Measurements from ENCODE around the gene SYNGR1. TPM values are rescaled to one million over a fixed set of nuclear protein-coding genes. Genes with fewer than 3 reads are reported as not detected.

SYNGR1 gene
- total RNA-seq, 1 experiment from 2014 or later = 9.0 TPM

DNA sequence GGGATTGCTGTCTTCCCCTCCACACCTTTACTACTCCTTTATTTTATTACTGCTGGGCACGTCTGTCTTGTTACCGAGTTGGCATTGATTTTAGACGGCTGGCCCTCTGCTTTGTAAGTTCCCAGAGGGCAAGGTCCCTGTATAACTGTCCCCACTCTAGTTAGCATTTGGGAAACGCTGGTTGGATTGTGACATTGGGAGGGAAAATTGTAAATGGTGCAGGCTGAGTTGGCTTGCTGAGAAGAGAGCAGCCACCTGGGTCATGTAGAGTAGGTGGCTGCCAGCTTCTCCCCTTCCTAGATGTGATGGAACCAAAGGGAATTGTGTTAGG is 51.5 kb downstream of the SYNGR1 start:
- H3K9me2 ChIP-seq (replicated peaks; ENCODE audit: low read length) = no peaks in the 10 kb centered on the region
- H3K27me3 ChIP-seq (ENCODE audit: low read length) = no peaks in the 10 kb centered on the region
- no peak for DNase-seq
- TF ChIP-seq, protein P1, sequence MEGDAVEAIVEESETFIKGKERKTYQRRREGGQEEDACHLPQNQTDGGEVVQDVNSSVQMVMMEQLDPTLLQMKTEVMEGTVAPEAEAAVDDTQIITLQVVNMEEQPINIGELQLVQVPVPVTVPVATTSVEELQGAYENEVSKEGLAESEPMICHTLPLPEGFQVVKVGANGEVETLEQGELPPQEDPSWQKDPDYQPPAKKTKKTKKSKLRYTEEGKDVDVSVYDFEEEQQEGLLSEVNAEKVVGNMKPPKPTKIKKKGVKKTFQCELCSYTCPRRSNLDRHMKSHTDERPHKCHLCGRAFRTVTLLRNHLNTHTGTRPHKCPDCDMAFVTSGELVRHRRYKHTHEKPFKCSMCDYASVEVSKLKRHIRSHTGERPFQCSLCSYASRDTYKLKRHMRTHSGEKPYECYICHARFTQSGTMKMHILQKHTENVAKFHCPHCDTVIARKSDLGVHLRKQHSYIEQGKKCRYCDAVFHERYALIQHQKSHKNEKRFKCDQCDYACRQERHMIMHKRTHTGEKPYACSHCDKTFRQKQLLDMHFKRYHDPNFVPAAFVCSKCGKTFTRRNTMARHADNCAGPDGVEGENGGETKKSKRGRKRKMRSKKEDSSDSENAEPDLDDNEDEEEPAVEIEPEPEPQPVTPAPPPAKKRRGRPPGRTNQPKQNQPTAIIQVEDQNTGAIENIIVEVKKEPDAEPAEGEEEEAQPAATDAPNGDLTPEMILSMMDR (conservative IDR thresholded peaks at IDR 0.05; ENCODE audit: low read depth, low read length) = no peak
- TF ChIP-seq EZH2phosphoT487 (IDR thresholded peaks at IDR 0.05; ENCODE audit: borderline replicate concordance, low read length) (no peak), EZH2 (IDR thresholded peaks at IDR 0.05; ENCODE audit: low read length, unreplicated experiment) (no peak)
- peaks cover 4% of the 10 kb centered on the region; the same call in 1 of the 2 replicates for H3K4me1 ChIP-seq (ENCODE audit: insufficient read depth, low read length)
- ChIA-PET CTCF (no interaction called here), POLR2A (ENCODE audit: unreplicated experiment) (no interaction called here)
- H3K4me3 ChIP-seq (ENCODE audit: low read length) = no peak overlapping the region
- BruUV-seq (replicated peaks) = no TSS peak
- no peak overlapping the region for H3K9ac ChIP-seq (ENCODE audit: low read length)
- no peaks in the 10 kb centered on the region for H3F3A ChIP-seq (ENCODE audit: low read length, unreplicated experiment)
- H2AFZ ChIP-seq (ENCODE audit: low read length) = no peak overlapping the region
- H3K4me2 ChIP-seq (ENCODE audit: low read length) = no peak overlapping the region
- no peaks in the 10 kb centered on the region for H4K20me1 ChIP-seq (ENCODE audit: low read length)
- no peak for ATAC-seq
- intact Hi-C loops (cut with micrococcal nuclease) = no loop called here
- no peaks in the 10 kb centered on the region for H3K9me3 ChIP-seq (ENCODE audit: low read length)
- H3K36me3 ChIP-seq (ENCODE audit: low read depth, low read length) = no peaks in the 10 kb centered on the region
- no peak overlapping the region for H3K27ac ChIP-seq (ENCODE audit: low read length)
- H3K79me2 ChIP-seq (ENCODE audit: low read length) = peaks cover 18% of the 10 kb centered on the region

DNA sequence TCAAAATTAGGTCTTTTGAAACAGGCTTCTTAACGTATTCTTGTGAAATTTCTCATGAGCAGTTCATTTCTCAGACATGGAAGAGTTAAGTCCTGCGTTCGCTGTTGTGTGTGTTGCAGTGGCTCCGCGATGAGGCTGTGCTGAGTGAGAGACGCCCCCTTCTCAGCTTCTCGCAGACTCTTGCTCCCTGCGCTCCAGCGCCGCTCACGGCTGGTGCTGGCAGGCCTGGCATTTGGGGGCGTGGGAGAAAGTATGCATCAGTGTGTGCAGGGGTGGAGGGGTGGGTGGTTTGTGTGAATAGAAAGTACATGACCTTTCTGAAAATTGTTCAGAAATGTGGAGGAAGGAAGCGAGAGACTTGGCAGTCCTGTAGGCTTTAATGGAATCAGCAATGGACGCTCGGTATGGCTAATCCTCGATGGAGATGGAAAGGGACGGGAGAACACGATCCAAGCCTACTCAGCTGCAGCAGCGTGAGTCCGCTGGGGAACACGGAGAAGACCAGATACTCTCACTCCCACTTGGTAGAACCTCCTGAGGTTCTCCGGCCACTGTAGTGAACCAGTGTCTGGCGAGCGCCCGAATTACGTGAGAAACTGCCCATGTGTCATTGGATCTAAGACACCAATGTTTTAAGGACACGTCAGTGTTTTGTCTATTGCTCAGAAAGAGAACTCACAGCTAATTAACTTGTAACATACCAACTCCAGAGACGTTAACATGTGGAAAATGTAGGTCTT is 55.7 kb downstream of the SYNGR1 start:
- no peak overlapping the region for H2AFZ ChIP-seq (ENCODE audit: low read length)
- no TSS peak for BruUV-seq (replicated peaks)
- H4K20me1 ChIP-seq (ENCODE audit: low read length) = no peaks in the 10 kb centered on the region
- H3K79me2 ChIP-seq (ENCODE audit: low read length) = peaks cover 14% of the 10 kb centered on the region
- ChIA-PET POLR2A (ENCODE audit: unreplicated experiment) (interaction anchor here (0.6 kb wide), 1 partner anchor 17 kb away, joined by 5 read pairs; no protein-coding TSS in a partner anchor), CTCF (no interaction called here)
- no peaks in the 10 kb centered on the region for H3K9me3 ChIP-seq (ENCODE audit: low read length)
- DNase-seq (no peak), ATAC-seq (no peak)
- no peaks in the 10 kb centered on the region for H3K27me3 ChIP-seq (ENCODE audit: low read length)
- H3F3A ChIP-seq (ENCODE audit: low read length, unreplicated experiment) = no peaks in the 10 kb centered on the region
- intact Hi-C loops (cut with micrococcal nuclease) = no loop called here
- H3K9me2 ChIP-seq (replicated peaks; ENCODE audit: low read length) = no peaks in the 10 kb centered on the region
- peaks cover 1% of the 10 kb centered on the region; the same call in 1 of the 2 replicates for H3K4me1 ChIP-seq (ENCODE audit: insufficient read depth, low read length)
- no peak overlapping the region for H3K9ac ChIP-seq (ENCODE audit: low read length)
- no peaks in the 10 kb centered on the region for H3K36me3 ChIP-seq (ENCODE audit: low read depth, low read length)
- H3K4me2 ChIP-seq (ENCODE audit: low read length) = no peak overlapping the region
- no peak for TF ChIP-seq EZH2phosphoT487 (IDR thresholded peaks at IDR 0.05; ENCODE audit: borderline replicate concordance, low read length)
- no peak for TF ChIP-seq EZH2 (IDR thresholded peaks at IDR 0.05; ENCODE audit: low read length, unreplicated experiment)
- TF ChIP-seq, protein P1 (conservative IDR thresholded peaks at IDR 0.05; ENCODE audit: low read depth, low read length) = no peak
- H3K27ac ChIP-seq (ENCODE audit: low read length) = no peak overlapping the region
- H3K4me3 ChIP-seq (ENCODE audit: low read length) = no peak overlapping the region

DNA sequence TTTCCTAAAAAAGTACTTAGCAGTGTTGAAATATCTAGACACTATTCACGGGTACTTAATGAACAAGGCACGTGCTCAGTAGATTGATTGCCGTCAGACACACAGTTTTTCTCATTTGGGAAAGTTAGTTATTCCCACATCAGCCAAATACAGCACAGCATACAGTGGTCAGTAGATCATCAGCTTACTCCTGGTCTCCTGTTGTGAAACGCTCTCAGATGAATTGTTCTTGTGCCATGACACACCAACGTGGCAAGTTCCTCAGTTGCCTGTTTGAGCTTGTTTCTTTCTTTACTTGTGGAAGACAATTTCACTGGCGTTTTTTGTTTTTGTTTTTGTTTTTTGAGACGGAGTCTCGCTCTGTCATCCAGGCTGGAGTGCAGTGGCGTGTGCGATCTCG is 58.4 kb downstream of the SYNGR1 start:
- no peak overlapping the region for H3K9ac ChIP-seq (ENCODE audit: low read length)
- H3K36me3 ChIP-seq (ENCODE audit: low read depth, low read length) = no peaks in the 10 kb centered on the region
- intact Hi-C loops (cut with micrococcal nuclease) = no loop called here
- no peaks in the 10 kb centered on the region for H3K4me1 ChIP-seq (ENCODE audit: insufficient read depth, low read length)
- no peak overlapping the region for H3K4me2 ChIP-seq (ENCODE audit: low read length)
- no peaks in the 10 kb centered on the region for H4K20me1 ChIP-seq (ENCODE audit: low read length)
- H3K27ac ChIP-seq (ENCODE audit: low read length) = no peak overlapping the region
- peaks cover 4% of the 10 kb centered on the region; the same call in 1 of the 2 replicates for H3K79me2 ChIP-seq (ENCODE audit: low read length)
- H3K9me2 ChIP-seq (replicated peaks; ENCODE audit: low read length) = no peaks in the 10 kb centered on the region
- H3K4me3 ChIP-seq (ENCODE audit: low read length) = no peak overlapping the region
- TF ChIP-seq, protein P1 (conservative IDR thresholded peaks at IDR 0.05; ENCODE audit: low read depth, low read length) = no peak
- no peak for TF ChIP-seq EZH2 (IDR thresholded peaks at IDR 0.05; ENCODE audit: low read length, unreplicated experiment)
- TF ChIP-seq EZH2phosphoT487 (IDR thresholded peaks at IDR 0.05; ENCODE audit: borderline replicate concordance, low read length) = no peak
- ChIA-PET CTCF (no interaction called here), POLR2A (ENCODE audit: unreplicated experiment) (no interaction called here)
- H3K27me3 ChIP-seq (ENCODE audit: low read length) = no peaks in the 10 kb centered on the region
- H3K9me3 ChIP-seq (ENCODE audit: low read length) = no peaks in the 10 kb centered on the region
- H2AFZ ChIP-seq (ENCODE audit: low read length) = no peak overlapping the region
- H3F3A ChIP-seq (ENCODE audit: low read length, unreplicated experiment) = no peaks in the 10 kb centered on the region
- ATAC-seq = no peak
- no TSS peak for BruUV-seq (replicated peaks)
- no peak for DNase-seq

Measured in PC-3 (cell line).